GM19395 (cell line): ENCODE results near the gene ARID1B.

Source experiments
- ATAC-seq: cut with Tn5 transposase; IDR thresholded peaks from one replicate; pipeline ENCODE4 v1.9.1; 2021; ENCODE audit warnings: mild to moderate bottlenecking, moderate library complexity; ENCODE audit not compliant: unreplicated experiment

Gene ARID1B

DNA sequence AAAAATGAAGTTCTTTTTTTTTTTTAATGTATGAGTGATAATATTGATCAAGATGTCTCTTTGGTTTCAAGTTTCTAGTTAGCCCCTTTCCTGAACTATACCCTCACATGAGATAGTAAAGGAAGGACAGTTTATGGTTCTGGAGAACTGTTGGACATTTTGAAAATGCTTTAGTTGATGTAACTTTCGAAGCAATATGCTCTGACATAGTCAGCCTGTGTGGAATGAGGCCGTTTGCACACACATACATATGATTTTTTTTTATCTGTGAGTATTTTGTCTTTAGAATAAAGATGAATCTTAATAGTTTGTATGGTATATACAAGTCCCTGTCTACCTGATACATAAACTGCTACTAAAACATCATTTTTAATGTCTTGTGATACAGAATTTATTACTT lies 177.0 kb downstream of the ARID1B start:
- ATAC-seq = no peak

DNA sequence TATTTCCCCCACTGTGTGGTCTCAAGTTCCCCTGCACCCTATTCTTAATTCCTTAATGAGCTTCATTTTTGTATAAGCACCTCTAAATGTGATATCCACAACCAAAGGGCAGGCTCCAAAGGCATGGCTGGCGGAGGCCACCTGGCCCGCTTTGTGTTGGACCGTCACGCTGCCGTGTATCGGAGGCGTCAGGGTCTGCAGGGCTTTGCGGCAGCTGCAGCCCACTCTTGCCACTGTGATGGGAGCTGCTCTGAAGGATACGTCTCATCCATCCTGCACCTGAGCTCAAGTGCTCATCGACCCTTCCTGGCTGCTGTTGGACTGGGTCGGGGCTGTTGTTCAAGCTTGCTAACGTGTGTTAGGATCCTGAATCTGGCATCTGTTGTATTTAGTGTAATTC lies 177.6 kb downstream of the ARID1B start:
- ATAC-seq = no peak

DNA sequence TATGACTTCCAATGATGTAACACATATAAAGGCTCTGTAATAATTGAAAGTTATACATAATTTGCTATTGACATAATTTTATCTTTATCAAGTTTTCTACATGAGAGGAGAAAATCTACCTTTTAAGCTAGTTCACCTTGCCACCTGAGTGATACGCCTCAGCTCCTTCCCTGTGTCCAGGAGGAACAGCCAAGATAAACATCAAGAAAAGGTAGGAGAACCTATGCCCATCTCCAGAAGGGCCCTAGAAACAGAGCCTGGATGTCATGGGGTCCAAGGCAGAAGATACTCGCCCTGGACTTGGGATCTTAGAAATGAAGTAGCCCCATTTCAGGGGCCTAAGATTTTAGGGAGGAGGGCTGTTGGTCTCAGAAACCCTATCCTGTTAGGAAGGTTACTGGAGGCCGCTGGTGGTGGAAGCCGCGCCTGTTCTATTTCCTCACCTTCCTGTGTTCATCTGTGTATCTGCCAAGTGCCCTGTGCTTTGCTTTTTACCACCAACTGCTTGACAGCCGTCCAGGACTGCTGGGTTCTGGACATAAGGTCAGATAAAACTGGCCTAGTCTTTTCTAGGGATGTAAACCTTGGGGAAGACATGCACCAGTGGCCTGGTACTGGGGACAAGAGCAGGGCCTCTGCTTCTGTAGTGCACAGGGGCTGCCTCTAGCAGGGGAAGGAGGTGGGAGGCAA lies 178.5 kb downstream of the ARID1B start:
- no peak for ATAC-seq

DNA sequence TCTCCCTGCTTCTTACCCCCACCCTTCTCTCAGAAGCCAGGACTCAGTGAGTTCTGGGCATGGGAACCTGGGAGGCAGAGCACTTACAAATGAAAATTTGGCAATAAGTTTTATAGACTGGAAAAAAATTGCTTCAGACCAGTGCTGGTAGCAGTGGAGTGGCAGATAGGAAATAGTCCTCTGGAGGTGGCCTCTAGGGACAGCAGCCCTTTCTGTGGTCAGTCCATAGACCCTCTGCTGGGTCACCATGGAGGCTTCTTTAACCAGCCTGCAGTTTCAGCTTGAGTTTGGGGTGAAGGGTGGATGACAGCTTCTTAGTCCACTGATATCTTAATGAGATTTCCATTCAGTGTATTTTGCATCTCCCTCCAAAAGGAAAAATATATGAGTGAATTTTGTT lies 179.1 kb downstream of the ARID1B start:
- no peak for ATAC-seq

DNA sequence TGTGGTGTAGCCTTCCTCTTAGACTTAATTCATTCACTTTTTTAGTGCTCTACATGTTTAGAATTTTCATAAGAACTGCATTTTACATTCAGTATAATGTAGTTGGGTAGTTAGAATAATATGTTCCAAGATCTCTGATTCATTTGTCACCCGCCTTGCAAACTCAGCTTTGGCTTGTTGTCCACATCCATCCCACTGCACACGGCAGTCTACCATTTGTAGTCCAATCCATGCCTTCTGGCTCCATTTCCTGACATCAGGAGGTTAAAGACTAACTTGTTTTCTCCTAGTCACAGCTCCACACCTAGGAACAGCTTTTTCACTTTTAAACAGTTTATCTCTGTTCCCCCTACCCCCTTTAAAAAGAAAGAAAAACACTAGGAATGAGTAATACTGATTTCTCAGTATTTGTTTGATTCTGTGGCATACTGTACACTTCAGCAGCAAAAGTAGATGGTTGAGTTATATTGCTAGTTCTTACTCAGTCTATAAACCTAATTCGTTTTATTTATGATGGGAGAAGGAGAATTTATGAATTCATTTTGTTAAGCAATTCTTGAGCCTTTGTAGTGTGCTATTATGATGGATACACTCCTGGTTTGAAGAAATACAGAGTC lies 180.9 kb downstream of the ARID1B start:
- ATAC-seq = peak; percentile 65

DNA sequence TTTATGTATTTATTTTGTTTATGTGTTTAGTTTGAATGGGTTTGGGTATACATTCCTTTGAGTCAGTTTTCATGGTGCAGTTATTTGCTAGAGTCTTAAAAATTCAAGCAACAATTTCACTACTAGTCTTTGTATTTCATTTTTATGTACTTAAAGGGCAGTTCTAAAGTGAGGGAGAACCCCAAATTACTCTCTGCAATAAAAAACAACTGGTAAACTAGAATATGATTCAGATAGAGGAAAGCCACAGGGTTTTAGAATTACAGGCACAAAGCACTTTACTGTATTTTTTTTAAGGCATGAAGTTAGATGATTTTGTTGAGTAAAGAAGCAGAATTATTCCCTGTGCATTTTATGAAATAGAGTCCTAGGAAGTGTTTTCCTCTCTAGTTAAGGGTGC lies 183.3 kb downstream of the ARID1B start:
- no peak for ATAC-seq

DNA sequence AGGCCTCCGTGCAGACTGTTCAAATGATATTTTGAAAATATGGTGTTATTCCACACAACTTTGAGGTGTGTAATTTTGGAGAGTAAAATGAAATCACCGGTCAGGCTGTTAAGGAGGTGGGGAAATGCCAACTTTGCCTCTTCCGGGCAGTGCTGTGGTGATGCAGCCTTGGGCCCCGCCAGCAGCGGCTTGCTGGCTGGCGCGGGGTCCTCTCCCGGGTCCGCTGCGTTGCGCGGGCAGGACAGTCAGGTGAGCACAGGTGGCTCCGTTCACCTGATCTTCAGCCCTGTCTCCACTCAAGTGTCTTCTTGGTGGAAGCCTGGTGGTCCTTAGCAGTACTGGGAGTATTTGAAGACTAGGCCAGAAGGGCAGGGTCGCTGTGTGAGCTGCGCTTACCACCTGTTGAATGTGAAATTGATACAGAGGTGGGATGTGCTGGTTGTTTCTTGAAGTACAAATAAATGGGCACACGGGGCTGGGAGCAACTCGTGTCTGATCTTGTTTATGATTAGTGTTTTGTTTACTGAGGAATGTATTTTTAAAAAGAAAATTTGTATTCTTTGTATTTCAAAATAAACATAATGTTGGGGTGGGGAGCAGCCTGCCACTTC lies 184.2 kb downstream of the ARID1B start:
- no peak for ATAC-seq

DNA sequence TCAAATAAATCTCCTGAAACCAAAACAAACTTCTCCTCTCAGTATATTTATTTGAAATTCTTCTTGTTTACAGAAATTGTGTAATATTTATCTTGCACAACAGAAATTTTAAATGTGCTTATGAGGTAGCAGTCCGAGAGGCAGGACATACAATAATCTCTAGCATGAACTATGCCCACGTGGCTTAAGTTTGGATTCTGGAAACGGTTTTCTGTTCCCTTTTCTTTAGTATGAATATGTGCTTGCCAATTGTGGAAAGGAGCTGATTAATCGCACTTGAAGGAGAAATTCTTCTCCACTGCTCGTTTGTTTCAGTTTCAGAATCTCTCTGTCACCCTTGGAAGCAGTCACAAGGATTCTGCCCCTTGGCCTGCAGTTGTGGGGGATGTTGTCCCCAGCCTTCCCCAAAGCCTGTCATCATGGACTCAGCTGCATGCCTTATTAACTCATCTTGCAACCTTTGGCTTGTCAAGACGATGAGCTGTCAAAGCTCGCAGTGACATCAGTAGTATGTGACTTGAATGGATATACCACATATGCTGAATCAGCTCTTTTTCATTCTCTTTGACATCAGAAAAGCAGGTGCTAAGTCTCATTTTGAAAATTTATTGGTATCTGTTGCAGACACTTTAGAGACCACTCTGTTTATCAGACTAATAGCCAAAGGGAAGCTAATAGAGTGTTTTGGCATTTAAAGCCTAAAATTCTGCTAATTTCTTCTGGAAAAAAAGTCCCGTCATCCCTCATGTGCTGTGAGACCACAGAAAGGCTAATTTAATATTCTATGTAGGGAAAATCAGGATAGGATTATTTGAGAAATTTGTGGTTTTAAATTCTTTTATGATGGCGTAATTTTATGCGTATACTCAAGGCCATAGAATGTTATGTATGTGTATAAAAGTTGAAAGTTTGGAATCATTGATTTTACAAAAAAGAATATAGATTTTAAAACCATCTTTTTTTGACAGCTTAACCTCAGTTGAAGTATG lies 186.8 kb downstream of the ARID1B start:
- no peak for ATAC-seq

DNA sequence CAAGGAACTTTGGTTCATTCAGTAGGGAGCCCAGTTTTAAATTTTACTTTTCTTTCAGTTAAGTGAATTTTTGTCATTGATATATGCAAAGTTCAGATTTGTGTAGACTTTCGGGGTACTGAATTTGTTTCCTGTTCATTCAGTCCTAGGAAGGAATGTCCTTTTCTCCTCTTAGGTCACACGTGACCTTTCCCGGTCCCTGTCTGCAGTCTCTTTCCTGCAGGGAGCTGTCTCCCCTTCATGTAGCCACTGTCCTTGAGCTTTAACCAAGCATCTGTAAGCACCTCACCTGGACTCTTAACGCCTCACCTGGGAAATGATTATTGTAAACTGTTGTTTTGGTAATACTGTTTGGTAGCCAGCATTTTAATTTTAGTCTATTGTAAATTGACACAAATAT lies 190.7 kb downstream of the ARID1B start:
- no peak for ATAC-seq

DNA sequence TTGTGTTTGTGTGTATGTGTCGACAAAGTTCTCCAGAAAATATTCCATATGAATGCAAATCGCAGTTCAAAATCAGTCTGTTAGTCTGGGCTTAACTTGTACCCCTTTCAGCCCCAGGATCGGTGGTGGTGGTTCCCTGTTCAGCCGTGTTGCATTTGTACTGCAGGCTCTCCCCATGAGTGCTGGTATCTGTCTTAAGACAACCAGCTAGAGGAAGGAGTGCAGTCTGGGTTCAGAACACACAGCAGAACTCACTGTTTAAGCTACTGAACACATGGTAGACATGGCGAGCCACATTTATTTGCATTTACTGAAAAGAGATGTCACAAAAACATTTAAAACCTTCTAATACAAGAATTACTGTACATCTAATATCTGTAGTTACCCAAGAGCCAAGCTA lies 192.1 kb downstream of the ARID1B start:
- no peak for ATAC-seq

DNA sequence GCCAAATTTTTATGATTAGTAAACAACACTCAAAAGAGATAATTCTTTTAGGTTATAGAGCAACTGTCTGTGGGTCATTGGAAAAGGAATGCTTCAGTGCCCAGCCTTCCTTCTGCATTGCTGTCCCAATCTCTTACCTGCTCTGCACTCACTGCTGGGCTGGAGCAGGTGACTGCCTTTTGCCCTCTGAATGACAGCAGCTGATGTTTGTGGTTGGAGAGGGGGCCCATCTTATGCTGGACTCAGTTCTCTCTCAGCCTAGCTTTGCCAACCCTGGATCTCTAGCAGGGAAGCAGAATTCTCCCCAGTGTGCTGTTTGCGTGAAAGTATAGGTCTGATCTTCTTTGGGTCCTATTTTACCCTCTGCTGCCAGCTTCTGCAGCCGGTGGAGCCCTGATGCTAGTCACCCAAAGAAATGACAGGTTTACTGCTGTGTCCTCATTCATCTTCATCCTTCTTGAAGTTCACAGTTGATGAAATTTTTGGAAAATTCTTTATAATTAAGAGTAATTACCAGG lies 193.5 kb downstream of the ARID1B start:
- no peak for ATAC-seq

DNA sequence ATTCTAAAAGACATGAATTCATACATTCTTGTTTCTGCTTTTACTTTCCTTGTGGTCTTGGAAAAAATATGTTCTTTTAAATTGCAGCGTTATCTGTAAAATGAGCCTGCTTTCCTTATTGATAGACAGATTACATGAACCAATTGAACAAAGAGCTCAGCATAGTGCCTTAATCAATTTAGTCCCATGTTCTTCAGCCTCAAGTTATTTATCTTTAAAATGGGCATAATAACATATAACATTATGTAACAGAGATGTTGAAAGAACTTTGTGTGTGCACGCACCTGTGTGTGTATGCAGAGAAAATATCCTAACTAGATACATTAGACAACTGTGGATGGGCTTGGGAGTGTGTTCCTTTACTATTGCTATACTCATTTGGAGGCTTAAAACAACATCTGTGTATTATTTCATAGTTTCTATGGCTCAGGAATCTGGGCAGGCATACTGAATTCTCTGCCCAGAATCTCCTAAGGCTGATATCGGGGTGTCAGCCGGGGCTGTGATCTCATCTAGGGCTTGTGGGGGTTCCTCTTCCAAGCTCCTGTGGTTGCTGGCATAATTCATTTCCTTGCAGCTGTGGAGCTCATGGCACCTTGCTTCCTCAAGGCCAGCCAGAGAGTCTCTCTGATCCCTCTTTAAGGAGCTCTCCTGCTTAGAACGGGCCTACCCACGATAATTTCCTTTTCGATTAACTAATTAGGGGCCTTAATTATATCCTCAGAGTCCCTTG lies 194.1 kb downstream of the ARID1B start:
- no peak for ATAC-seq

DNA sequence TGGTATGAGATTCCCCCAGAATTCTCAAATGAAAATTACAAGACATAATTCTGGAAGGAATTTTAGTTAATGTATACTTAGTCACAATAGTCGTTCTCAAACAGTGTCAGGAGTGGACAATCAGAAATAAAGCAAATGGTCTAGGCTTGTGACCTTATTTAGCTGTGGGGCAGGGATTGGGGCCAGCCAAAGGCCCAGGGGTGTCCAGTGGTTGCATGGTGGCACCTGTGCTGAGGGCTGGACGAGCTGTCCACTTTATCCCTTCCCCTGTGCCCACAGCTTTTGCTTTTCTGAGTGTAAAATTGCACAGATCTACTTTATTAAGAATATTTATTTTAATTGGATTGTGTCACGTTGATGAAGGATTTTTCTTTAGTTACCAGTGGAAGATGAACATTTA lies 195.0 kb downstream of the ARID1B start:
- no peak for ATAC-seq

DNA sequence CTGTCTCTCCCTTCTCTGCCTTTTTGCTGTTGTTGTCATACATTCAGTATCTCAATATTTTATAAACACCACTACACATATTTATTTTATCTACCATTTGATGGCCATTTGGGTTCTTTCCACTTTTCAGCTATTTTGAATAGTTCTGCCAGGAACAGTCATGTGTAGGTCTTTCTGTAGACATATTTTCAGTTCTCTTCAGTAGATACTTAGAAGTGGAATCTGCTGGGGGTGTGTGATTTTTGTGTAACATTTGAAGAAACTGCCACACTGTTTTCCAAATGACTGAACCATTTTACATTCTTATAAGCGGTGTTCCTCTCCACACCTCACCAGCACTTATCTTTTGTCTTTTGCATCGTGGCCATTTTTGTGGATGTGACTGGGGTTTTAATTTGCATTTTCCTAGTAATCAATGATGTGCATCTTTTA lies 197.7 kb downstream of the ARID1B start:
- no peak for ATAC-seq

DNA sequence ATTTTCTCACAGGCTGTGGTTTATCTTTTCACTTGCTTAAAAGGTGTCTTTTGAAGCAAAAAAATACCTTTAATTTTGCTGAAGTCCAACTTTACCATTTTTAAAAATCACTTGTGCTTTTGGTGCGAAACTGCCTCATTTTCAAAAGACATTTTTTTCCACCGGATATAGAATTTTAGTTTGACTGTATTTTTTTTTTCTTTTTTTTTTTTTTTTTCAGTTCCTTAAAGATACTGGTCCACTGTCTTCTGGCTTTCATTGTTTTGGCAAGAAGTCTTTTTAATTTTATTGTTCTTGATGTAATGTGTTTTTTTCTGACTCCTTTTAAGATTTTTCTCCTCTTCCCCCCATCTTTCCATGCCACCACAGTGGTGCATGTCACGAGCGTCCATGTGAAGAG lies 198.2 kb downstream of the ARID1B start:
- no peak for ATAC-seq

DNA sequence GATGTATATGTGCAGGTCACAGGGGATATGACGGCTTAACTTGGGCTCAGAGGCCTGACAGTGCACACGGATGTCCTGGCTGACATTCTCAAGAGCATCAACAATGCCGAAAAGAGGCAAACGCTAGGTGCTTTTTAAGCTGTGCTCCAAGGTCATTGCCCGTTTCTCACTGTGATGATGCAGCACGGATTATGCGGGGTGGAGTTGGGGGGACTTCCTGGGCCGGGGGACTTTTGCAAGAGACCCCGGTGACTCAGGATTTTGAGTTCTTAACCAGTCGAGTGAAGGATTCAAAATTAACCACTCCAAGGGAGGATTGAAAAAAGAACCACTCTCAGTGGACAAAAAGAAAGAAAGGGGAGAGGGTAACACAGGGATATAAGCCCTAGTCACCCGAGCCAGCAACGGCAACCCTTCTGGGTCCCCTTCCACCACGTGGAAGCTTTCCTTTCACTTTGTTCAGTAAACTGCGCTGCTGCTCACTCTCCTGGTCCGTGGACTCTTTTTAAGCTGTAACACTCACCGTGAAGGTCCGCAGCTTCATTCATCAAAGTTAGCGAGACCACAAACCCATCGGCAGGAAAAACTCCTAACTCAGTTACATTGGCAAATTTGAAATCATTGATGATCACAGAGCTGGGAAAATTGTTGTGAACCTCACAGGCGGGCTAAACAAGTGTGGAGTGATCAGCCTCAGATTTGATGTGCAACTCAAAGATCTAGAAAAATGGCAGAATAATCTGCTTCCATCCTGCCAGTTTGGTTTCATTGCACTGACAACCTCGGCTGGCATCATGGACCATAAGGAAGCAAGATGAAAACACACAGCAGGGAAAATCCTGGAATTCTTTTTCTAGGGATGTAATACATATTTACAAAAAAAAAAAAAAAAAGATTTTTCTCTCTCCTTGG lies 199.3 kb downstream of the ARID1B start:
- ATAC-seq = no peak

DNA sequence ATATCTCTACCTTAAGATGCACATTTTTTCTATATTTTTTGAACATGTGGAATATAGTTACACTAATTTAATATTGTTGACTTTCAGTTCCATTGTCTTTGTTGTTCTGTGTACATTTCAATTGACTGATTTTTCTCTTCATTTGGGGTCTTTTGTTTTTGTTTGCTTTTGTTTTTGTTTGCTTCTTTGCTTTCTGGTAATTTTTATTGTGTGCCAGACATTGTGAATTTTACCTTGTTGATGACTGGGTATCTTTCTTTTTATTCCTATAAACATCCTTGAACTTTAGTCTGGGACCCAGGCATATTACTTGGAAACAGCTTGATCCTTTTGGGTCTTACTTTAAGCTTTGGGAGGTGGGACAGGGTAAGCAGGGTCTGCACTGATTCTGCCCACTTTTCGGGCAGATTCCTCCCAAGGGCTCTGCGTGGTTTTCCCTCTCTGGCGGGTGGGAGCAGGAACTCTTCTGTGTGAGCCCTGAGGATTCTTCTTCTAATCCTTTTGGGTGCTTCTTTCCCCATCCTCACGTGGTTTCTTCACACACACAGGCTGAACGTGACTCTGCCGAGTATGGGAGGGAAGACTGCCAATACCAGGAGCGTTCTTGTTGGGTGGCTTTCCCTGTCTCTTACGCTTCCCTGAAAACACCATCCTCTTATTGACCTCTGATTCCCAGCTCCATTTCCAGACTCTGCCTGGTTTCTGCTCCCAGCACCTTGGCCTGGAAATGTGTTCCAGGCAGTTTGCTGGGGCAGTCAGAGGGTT lies 200.5 kb downstream of the ARID1B start:
- ATAC-seq = no peak

DNA sequence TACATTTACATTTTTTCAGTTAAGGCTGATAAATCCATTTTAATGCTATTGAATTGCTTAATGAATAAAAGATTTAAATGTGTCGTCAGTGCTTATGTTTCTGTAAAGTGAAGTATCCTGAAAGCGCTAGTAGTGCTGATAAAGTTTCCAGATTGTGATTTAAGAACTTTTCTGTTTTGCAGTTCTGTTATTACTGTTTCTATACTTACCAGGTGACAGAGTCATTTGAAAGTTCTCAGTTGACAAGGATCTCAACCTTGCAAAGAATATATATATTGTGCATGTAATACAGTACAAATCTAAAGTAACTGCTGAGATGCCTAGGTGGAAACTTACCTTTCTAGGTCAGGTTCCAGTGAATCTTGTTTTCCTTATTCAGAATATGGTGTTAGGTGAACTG lies 201.8 kb downstream of the ARID1B start:
- peak; percentile 74 for ATAC-seq

DNA sequence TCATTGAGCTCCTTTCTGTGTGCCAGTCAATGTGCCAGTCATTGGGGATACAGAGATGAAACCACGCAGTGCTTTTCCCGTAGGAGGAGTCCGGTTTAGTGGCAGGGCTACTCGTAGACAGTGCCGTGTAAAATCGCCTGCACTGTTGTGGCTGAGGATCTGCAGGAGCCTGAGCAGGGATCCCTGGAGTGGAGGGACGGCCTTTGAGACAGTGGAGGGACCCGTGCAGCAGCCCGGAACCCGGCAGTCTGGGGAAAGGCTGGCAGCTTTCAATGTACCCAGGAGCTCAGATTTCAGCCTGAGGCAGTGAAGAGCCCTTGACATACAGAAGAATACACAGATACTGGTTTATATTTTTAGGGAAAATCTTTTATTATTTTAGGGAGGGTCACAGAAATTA lies 203.3 kb downstream of the ARID1B start:
- no peak for ATAC-seq
